ENCODE measurements around the gene SNX13. TPM values are rescaled to one million over a fixed set of nuclear protein-coding genes. Genes with fewer than 3 reads are reported as not detected.
A peak's percentile ranks its signal among the peaks of the same experiment; 100 is the strongest.

The SNX13 gene
- total and polyA plus RNA-seq, 2 of the 4 experiments (the other 2 are of a cell fraction): 9.0 to 24.9 TPM

DNA sequence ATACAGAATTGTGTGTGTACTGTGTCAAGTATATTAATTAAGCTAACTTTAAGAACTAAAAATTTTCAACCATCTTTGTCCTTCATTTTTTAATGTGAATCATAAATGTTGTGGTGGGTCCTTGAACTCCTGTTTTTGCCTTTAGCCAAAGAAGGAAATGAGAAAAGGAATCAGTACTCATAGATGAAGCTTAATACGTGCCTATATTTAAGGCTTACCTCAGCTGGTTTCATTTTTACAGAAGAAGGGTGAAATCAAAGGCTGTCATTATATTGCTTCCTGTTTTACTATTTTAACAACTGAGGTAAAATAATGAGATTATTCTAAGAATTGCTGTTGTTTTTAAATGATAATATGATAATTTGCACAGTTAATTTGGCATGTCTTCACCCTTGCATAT lies 6.3 kb upstream of the SNX13 start:
- WGBS, 2 experiments (ENCODE audit: extremely low coverage in 2 of 2, insufficient read length in 1 of 2): no CpG with 5 or more reads among the region's 1 CpG
- Histone ChIP-seq H4K91ac (ENCODE audit: insufficient read depth, low read depth, low read length) (no peak overlapping the region), H4K20me1 (ENCODE audit: insufficient read depth, low read length) (no peaks in the 10 kb centered on the region), H3K36me3 (ENCODE audit: control insufficient read depth, insufficient read depth, low read length) (no peaks in the 10 kb centered on the region), H3K4me1 (ENCODE audit: control insufficient read depth, insufficient read depth, low read length) (0 out of 2 replicates have a peak, but pooled peaks cover 1% of the 10 kb centered on the region), H3K27me3 (ENCODE audit: control insufficient read depth, insufficient read depth, low read length) (no peaks in the 10 kb centered on the region), H3K9ac (ENCODE audit: low read depth, low read length) (no peak overlapping the region), H3K79me1 (ENCODE audit: low read depth in 1 of 2, low read length in 2 of 2) (no peaks in the 10 kb centered on the region), H3K9me1 (ENCODE audit: insufficient read depth, low read length) (no peaks in the 10 kb centered on the region), H3K23ac (ENCODE audit: low read depth, low read length) (no peak overlapping the region), H3K27ac (ENCODE audit: insufficient read depth, low read length) (no peak overlapping the region), H2BK120ac (ENCODE audit: low read depth, low read length) (no peak overlapping the region), H3K14ac (replicated peaks; ENCODE audit: low read depth, low read length) (no peak overlapping the region), H3K4me3 (ENCODE audit: insufficient read depth, low read depth, low read length) (no peak overlapping the region), H4K5ac (ENCODE audit: low read depth, low read length) (no peak overlapping the region; the same call in 1 of the 2 replicates), H3K9me3 (ENCODE audit: control insufficient read depth, insufficient read depth, low read length) (no peaks in the 10 kb centered on the region), H3K4ac (ENCODE audit: low read depth, low read length) (no peak overlapping the region), H3K56ac (ENCODE audit: extremely low read depth, insufficient read depth, low read length) (no peak overlapping the region), H4K8ac (ENCODE audit: low read depth in 2 of 2, low read length in 2 of 2) (no peak overlapping the region; a peak in 1 of 4 replicates), H2AFZ (replicated peaks; ENCODE audit: low read length, poor library complexity) (no peak overlapping the region), H2BK15ac (ENCODE audit: low read depth, low read length) (no peak overlapping the region), H2BK5ac (ENCODE audit: low read depth, low read length, poor library complexity, severe bottlenecking) (no peak overlapping the region), H2AK9ac (replicated peaks; ENCODE audit: low read depth, low read length, poor library complexity) (no peak overlapping the region), H3K4me2 (ENCODE audit: low read depth, low read length) (peak overlapping the region; percentile 91; the same call in 1 of the 2 replicates), H3K18ac (ENCODE audit: low read depth, low read length) (no peak overlapping the region), H2AK5ac (ENCODE audit: low read depth, low read length) (no peak overlapping the region), H2BK20ac (ENCODE audit: low read depth, low read length) (no peak overlapping the region)
- in situ Hi-C loops (cut with MboI; ENCODE audit: low sequenced_read_pairs) (no loop called here), dilution Hi-C loops (cut with HindIII; ENCODE audit: low sequenced_read_pairs, unreplicated experiment) (no loop called here), intact Hi-C loops (cut with micrococcal nuclease) (no loop called here)
- ChIA-PET CTCF (no interaction called here), POLR2A (ENCODE audit: unreplicated experiment) (no interaction called here)
- no peak for ATAC-seq (ENCODE audit: low read depth)
- BruUV-seq (replicated peaks): no TSS peak
- 0 out of 2 replicates have a peak, but pooled peaks have one; percentile 30 for TF ChIP-seq MAFK (IDR thresholded peaks at IDR 0.05; ENCODE audit: low read depth, low read length)
- TF ChIP-seq FOS (IDR thresholded peaks at IDR 0.05; ENCODE audit: low read depth, low read length): no peak
- DNase-seq: no peak
